ENCODE data around the gene PRR5L. TPM values are rescaled to one million over a fixed set of nuclear protein-coding genes. Genes with fewer than 3 reads are reported as not detected.
A peak's percentile ranks its signal among the peaks of the same experiment; 100 is the strongest.

The PRR5L gene
- total and polyA plus RNA-seq, 8 donors: 10.6 to 27.0 (median 17.4) TPM

- DNase-seq (peak in 2 of 4 donors; percentile 14 to 61), ATAC-seq (peak; percentile 79)
- no peaks in the 10 kb centered on the region for H3K27me3 ChIP-seq
- H3K36me3 ChIP-seq: no peaks in the 10 kb centered on the region
- intact Hi-C loops (cut with DNase I): no loop called here
- peaks cover 8 to 67% of the 10 kb centered on the region in 2 donors for H3K4me1 ChIP-seq
- H3K27ac ChIP-seq: peak overlapping the region; percentile 13 to 90
- TF ChIP-seq CTCF (IDR thresholded peaks at IDR 0.05): no peak
- no peaks in the 10 kb centered on the region for H3K9me3 ChIP-seq
- H3K4me3 ChIP-seq: no peak overlapping the region
Measured at GRCh38 chr11:36411202-36411640, 115.1 kb downstream of the PRR5L start.

DNA sequence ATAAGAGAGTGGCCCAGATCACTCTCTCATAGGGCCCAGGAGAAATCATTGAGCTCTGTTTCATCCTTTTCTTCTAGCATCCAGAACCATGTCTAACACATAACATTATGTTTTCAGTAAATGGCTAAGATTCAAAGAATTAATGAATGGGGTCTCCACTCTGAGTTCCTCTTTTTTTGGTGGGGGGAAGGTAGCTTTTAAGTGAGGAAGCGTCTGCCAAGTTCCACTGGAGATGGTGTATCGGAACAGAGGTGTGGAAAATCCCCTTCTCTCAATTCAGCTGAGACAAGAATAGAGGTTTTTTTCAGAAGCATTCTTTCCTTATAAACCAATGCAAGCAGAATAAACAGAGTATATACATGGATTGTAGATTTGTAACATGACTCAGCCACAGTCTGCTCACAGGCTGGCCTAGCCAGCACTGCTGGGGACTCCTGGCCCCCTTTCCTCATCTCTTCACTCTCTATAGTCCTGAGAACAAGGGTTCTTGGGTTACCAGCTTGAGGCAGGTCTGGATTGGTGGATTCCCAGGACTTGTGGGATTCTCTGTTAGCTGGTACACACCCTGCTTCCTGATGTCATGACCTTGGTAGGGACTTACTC is 116.8 kb downstream of the PRR5L start:
- Histone ChIP-seq H3K4me3 (no peak overlapping the region), H3K4me1 (peaks cover 8 to 64% of the 10 kb centered on the region in 2 donors), H3K36me3 (no peaks in the 10 kb centered on the region), H3K27ac (peak overlapping the region in 1 of 2 donors; percentile 90), H3K27me3 (no peaks in the 10 kb centered on the region), H3K9me3 (no peaks in the 10 kb centered on the region)
- intact Hi-C loops (cut with DNase I): no loop called here
- ATAC-seq (no peak), DNase-seq (no peak)
- no peak for TF ChIP-seq CTCF (IDR thresholded peaks at IDR 0.05)

GRCh38 chr11:36417154-36417553 is 121.1 kb downstream of the PRR5L start:
- intact Hi-C loops (cut with DNase I): no loop called here
- Histone ChIP-seq H3K4me1 (peaks cover 9 to 35% of the 10 kb centered on the region in 2 donors), H3K4me3 (no peak overlapping the region), H3K9me3 (no peaks in the 10 kb centered on the region), H3K36me3 (no peaks in the 10 kb centered on the region), H3K27ac (peak overlapping the region in 1 of 2 donors; percentile 45), H3K27me3 (no peaks in the 10 kb centered on the region)
- DNase-seq (no peak), ATAC-seq (no peak)
- TF ChIP-seq CTCF (IDR thresholded peaks at IDR 0.05): no peak

DNA sequence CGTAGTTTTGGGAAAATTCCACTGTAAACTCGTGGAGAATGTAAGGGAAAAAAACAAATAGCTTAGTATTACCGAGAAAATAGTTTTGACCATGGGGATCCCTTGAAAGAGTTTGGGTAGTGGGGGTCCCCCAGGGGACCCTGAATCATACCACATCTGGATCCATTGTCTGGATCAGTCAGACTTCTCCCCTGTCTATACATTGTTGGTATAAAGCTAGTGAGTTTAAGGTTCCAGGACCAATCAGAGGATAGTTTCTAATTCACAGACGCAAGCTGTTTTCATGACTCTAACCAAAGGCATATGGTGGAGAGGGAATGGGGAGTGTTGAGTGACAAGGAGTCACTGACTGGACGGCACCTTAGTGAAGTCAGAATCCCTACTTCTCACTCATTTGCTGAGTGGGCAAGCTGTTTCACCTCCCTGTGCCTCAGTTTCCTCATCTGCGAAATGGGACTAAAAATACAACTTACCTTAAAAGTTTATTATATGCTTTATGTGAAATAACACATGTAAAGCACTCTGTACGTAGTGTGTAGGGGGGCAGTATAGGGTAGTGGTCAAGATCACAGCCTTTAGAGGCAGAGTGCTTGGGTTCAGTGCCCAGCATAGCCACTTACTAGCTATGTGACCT is 123.8 kb downstream of the PRR5L start:
- ATAC-seq: no peak
- H3K9me3 ChIP-seq: no peaks in the 10 kb centered on the region
- H3K4me1 ChIP-seq: peaks cover 9 to 24% of the 10 kb centered on the region in 2 donors
- intact Hi-C loops (cut with DNase I): no loop called here
- peak overlapping the region in 1 of 2 donors; percentile 33 for H3K27ac ChIP-seq
- DNase-seq: no peak
- TF ChIP-seq CTCF (IDR thresholded peaks at IDR 0.05): no peak
- no peak overlapping the region for H3K4me3 ChIP-seq
- no peaks in the 10 kb centered on the region for H3K27me3 ChIP-seq
- no peaks in the 10 kb centered on the region for H3K36me3 ChIP-seq

DNA sequence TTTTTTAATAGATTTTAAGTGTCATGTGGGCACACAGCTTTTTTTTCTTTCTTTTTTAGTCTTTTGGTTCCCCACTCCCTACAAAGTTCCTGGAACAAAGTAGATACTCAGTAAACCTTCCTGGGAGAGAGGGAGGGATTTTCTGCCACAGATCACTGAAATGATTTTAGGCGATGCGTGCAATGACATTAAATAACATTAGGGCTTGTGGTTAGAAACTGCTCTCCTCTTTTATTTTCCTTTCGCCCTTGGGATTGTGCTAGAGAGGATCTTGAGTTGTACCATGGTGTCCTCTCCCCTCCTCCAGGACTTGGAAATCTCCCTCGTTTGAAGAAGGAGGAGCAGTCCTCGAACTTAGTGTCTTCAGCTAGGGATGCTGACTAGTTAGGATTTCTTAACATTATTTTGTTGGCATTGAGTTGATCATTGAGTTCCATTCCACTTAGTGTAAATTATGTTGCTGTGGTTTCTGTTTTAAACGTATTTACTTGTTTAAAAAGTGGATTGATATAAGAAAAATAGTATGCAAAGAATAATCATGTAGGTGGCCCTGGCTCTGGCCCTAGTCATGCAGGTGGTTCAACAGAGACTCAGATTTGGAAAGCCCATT is 125.6 kb downstream of the PRR5L start:
- intact Hi-C loops (cut with DNase I): no loop called here
- DNase-seq (no peak), ATAC-seq (no peak)
- Histone ChIP-seq H3K4me1 (peaks cover 19 to 24% of the 10 kb centered on the region in 2 donors), H3K36me3 (no peaks in the 10 kb centered on the region), H3K27ac (peak overlapping the region in 1 of 2 donors; percentile 17), H3K9me3 (no peaks in the 10 kb centered on the region), H3K27me3 (no peaks in the 10 kb centered on the region), H3K4me3 (no peak overlapping the region)
- TF ChIP-seq CTCF (IDR thresholded peaks at IDR 0.05): no peak
